ENCODE measurements around the gene ANKRD11. TPM values are rescaled to one million over a fixed set of nuclear protein-coding genes. Genes with fewer than 3 reads are reported as not detected.

ANKRD11 gene
- total RNA-seq, 1 donor from 2014 or later = 165 TPM

- Mint-ChIP-seq H3K4me1 (ENCODE audit: unreplicated experiment) (peaks cover 48% of the 10 kb centered on the region), H3K27ac (ENCODE audit: unreplicated experiment) (no peak overlapping the region), H3K27me3 (ENCODE audit: unreplicated experiment) (peaks cover 8% of the 10 kb centered on the region), H3K9me3 (ENCODE audit: unreplicated experiment) (no peaks in the 10 kb centered on the region), H3K36me3 (ENCODE audit: low read depth, unreplicated experiment) (peaks cover 21% of the 10 kb centered on the region), H3K4me3 (ENCODE audit: unreplicated experiment) (no peak overlapping the region)
- no peak for TF ChIP-seq CTCF (IDR thresholded peaks at IDR 0.05; ENCODE audit: unreplicated experiment)
- no peak for DNase-seq (ENCODE audit: low spot score)
Observed at GRCh38 chr16:89369266-89369895, 121.0 kb downstream of the ANKRD11 start.

DNA sequence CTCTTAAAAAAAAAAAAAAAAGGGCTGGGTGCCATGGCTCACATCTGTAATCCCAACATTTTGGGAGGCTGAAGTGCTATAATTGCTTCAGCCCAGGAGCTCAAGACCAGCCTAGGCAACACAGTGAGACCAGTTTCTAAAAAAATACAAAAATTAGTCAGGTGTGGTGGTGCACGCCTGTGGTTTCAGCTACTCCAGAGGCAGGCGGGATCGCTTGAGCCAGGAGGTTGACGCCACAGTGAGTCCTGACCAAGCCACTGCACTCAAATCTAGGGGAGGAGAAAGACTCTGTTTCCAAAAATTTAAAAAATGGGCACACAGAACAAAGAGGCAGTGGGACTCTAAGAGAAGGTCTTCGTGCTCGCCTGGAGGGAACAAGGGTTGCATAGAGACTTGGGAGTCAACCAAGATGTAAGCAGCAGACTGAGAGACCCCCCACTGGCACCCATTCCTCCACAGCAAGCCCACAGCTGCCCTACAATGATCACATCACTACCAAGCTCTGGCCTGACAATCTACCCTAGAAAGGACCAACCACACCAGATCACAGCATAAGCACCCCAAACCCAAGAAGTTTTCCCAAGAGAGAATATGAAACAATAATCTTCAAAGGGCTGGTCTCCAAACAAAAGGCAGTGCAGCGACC, 121.6 kb downstream of the ANKRD11 start:
- Mint-ChIP-seq H3K27ac (ENCODE audit: unreplicated experiment) (peak overlapping the region; percentile 68), H3K36me3 (ENCODE audit: low read depth, unreplicated experiment) (peaks cover 21% of the 10 kb centered on the region), H3K9me3 (ENCODE audit: unreplicated experiment) (no peaks in the 10 kb centered on the region), H3K4me1 (ENCODE audit: unreplicated experiment) (peaks cover 51% of the 10 kb centered on the region), H3K27me3 (ENCODE audit: unreplicated experiment) (peaks cover 8% of the 10 kb centered on the region), H3K4me3 (ENCODE audit: unreplicated experiment) (peak overlapping the region; percentile 10)
- DNase-seq (ENCODE audit: low spot score) = no peak
- no peak for TF ChIP-seq CTCF (IDR thresholded peaks at IDR 0.05; ENCODE audit: unreplicated experiment)

- TF ChIP-seq CTCF (IDR thresholded peaks at IDR 0.05; ENCODE audit: unreplicated experiment) = no peak
- no peak overlapping the region for H3K4me3 Mint-ChIP-seq (ENCODE audit: unreplicated experiment)
- H3K4me1 Mint-ChIP-seq (ENCODE audit: unreplicated experiment) = peaks cover 43% of the 10 kb centered on the region
- H3K27ac Mint-ChIP-seq (ENCODE audit: unreplicated experiment) = no peak overlapping the region
- no peak for DNase-seq (ENCODE audit: low spot score)
- H3K36me3 Mint-ChIP-seq (ENCODE audit: low read depth, unreplicated experiment) = peaks cover 19% of the 10 kb centered on the region
- H3K27me3 Mint-ChIP-seq (ENCODE audit: unreplicated experiment) = peaks cover 9% of the 10 kb centered on the region
- H3K9me3 Mint-ChIP-seq (ENCODE audit: unreplicated experiment) = no peaks in the 10 kb centered on the region
Observed at GRCh38 chr16:89367538-89367915, 122.8 kb downstream of the ANKRD11 start.

DNA sequence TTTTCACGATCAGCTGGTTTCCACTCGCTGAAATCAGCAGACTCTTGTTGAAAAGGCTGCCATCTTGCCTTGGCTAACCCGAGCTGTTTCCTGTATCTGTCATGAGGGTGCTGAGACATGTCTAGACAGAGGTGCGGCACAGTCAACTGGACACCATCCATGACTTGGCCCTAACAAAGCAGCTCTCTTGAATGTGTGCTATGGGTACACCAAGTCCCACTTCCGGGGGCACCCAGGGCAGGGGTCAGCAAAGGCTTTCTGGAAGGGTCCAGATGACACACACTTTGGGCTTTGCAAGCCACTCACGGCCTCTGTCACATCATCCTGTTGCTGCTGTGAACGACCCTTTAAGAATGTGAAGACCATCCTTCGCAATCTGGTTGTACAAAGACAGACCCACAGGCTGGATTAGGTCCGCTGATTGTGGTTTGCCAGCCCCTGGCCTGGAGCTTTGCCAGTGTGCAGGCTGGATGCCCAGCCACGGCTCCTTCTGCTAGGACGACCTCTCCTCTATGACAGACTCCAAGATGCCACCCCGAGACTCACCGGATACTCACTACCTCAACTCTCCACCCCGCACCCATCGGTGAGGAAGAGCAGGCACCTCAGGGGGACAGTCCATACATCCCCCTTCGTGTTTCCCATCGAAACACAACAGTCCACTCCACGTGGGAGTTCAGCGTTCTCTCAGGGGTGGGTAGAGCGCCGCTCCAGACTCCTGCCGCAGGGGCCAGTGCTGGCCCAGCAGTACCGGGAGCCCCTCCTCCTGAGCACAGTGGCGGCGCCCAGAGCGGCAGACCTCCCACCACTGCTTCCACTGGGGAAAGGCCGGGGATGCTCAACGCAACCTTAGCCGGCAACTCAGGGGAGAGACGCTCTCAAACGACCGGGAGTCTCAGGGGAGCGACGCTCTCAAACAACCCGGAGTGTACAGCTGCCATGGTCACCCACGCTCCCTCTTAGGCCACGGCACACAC, 123.5 kb downstream of the ANKRD11 start:
- no peak for DNase-seq (ENCODE audit: low spot score)
- Mint-ChIP-seq H3K4me1 (ENCODE audit: unreplicated experiment) (peaks cover 50% of the 10 kb centered on the region), H3K9me3 (ENCODE audit: unreplicated experiment) (no peaks in the 10 kb centered on the region), H3K4me3 (ENCODE audit: unreplicated experiment) (peak overlapping the region; percentile 47), H3K36me3 (ENCODE audit: low read depth, unreplicated experiment) (peaks cover 19% of the 10 kb centered on the region), H3K27ac (ENCODE audit: unreplicated experiment) (peak overlapping the region; percentile 42), H3K27me3 (ENCODE audit: unreplicated experiment) (peaks cover 9% of the 10 kb centered on the region)
- no peak for TF ChIP-seq CTCF (IDR thresholded peaks at IDR 0.05; ENCODE audit: unreplicated experiment)
